ENCODE measurements around the gene TENT5A. TPM values are rescaled to one million over a fixed set of nuclear protein-coding genes. Genes with fewer than 3 reads are reported as not detected.

The TENT5A gene
- total RNA-seq, 2 experiments from 2014 or later, result 2.8 to 3.1 TPM

DNA sequence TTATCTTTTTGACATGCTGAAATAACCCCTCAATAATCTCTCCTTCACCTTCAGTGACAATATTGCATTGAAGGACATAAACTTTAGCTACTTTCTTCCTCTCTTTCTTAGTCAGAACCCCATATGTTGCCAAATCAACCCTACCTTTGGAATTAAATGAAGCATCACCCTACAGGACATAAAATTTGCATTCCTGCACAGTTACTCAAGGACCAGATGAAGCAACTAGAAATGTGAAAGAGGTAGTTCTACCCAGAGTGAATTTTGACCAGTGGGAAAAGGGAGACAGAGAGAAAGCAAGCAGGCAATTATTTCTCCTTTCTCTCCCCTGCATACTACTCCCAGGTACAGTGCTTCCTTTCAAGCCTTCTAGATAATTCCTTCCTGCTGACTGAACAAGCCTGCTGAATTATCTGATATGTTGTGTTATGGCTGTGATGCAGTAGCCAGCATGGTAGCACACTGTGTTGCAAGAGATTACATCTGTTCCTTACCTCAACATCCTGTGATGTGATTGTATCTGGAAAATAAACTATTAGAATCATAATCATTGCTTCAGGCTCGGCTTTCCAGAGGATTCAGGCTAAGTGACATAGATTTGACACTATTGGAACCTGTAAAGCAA lies 16.6 kb downstream of the TENT5A start:
- DNase-seq, result no peak
- Mint-ChIP-seq H3K9me3 (no peaks in the 10 kb centered on the region), H3K27me3 (peaks cover 2% of the 10 kb centered on the region)

DNA sequence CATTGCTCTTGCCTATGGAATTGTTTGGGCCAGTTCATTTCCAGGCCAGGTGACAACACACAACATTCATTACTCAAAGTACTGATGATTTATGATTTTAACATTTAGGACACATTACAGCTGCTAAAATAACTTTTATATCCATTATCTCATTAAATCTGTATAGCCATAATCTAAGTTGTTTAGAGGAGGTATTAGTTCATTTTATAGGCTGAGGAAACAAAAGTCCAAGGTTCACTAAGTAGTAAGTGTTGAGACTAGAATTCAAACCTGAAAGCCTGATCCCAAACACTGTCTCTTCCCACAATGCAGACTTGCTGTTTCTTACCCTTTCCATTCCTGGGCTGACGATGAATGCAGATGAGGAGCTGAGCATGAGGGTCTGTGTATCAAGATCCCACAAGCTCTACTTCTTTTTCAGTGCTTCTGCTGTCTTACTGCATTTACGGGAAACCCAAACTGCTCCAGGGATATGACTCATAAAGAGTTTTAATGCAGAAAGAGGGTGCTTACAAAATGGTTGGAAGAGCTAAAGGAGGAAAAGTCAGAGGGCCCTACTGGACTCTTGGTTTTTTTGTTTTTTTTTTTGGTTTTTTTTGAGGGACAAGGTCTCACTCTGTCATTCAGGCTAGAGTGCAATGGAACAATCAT lies 17.9 kb downstream of the TENT5A start:
- POLR2A ChIA-PET, result no interaction called here
- ATAC-seq (ENCODE audit: low read depth) (no peak), DNase-seq (no peak)
- H3K27me3 Mint-ChIP-seq, result peaks cover 4% of the 10 kb centered on the region
- H3K4me3 Mint-ChIP-seq, result no peak overlapping the region
- H3K4me1 Mint-ChIP-seq, result no peaks in the 10 kb centered on the region
- H3K36me3 Mint-ChIP-seq, result no peaks in the 10 kb centered on the region
- H3K9me3 Mint-ChIP-seq, result no peaks in the 10 kb centered on the region
- no peak overlapping the region for H3K27ac Mint-ChIP-seq

More for the DNA sequence above, 16.6 kb downstream of the TENT5A start:
- Mint-ChIP-seq H3K36me3 (no peaks in the 10 kb centered on the region), H3K4me1 (no peaks in the 10 kb centered on the region), H3K27ac (no peak overlapping the region), H3K4me3 (no peak overlapping the region)
- POLR2A ChIA-PET, result no interaction called here
- no peak for ATAC-seq (ENCODE audit: low read depth)

DNA sequence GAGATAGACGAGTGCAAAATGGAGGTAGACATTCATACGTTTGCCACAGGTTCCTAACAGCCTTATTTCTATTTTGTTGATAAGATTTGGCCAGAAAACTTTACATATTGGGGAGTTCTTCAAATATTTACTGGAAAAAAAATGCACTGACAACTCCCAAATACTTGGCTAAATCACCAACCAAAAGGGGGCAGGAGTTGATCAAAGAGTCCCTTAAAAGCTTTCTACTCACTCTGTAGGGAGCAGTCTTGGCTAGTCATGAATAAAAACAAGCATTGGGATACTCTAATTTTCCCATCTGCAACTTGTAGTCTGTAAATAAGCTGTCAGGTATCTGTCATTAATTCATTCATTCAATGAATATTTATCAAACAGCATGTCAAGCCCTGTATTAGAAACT lies 18.4 kb downstream of the TENT5A start:
- Mint-ChIP-seq H3K4me1 (no peaks in the 10 kb centered on the region), H3K9me3 (no peaks in the 10 kb centered on the region), H3K27me3 (peaks cover 4% of the 10 kb centered on the region), H3K27ac (no peak overlapping the region), H3K4me3 (no peak overlapping the region), H3K36me3 (no peaks in the 10 kb centered on the region)
- POLR2A ChIA-PET, result no interaction called here
- DNase-seq (no peak), ATAC-seq (ENCODE audit: low read depth) (no peak)

DNA sequence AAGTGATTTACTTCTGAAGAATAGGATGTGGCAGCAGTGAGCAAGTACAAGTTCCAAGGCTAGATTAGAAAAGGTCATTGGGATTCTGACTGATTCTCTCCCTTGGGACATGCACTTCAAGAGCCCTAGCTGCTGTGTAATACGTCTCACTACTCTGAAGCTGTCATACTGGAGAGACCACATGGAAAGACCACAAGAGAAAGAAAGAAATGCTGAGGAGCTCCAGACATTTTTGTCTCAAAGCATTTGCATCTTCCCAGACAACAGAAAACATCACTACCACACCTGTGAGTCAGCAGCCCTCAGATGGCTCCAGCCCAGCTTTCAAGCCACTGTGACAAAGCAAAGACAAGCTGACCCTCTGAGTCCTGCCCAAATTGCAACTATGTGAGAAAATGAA lies 20.7 kb downstream of the TENT5A start:
- Mint-ChIP-seq H3K4me3 (no peak overlapping the region), H3K27me3 (peaks cover 4% of the 10 kb centered on the region), H3K27ac (no peak overlapping the region), H3K4me1 (no peaks in the 10 kb centered on the region), H3K9me3 (no peaks in the 10 kb centered on the region), H3K36me3 (no peaks in the 10 kb centered on the region)
- ATAC-seq (ENCODE audit: low read depth) (no peak), DNase-seq (no peak)
- POLR2A ChIA-PET, result no interaction called here

DNA sequence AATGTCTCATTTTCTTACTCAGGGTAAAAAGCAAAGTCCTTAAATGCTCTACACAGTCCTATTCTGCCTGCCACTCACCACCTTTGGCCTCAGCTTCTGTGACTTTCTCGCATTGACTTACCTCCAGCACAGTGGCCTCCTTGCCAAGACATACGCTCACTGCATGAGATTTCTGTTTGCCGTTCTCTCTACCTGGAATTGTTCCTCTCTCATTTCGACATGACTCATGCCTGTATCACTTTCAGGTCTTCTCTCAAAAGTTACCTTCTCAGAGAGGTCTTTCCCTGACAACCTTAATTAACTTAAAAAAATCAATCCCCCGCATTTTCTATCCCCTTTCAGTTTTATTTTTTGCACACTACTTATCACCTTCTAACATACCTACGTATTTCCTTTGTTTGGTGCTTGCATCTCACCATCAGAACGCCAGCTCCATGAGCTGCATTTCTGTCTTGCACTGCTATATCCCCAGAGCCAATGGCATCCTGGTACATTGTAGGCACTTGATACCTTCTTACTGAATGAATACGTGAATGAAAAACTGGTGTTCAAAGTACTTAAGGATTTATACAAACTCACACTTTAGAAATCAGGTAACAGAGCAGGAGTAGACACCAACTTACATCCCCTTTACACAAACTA lies 24.5 kb downstream of the TENT5A start:
- H3K4me3 Mint-ChIP-seq, result no peak overlapping the region
- H3K27me3 Mint-ChIP-seq, result peaks cover 4% of the 10 kb centered on the region
- no peak overlapping the region for H3K27ac Mint-ChIP-seq

DNA sequence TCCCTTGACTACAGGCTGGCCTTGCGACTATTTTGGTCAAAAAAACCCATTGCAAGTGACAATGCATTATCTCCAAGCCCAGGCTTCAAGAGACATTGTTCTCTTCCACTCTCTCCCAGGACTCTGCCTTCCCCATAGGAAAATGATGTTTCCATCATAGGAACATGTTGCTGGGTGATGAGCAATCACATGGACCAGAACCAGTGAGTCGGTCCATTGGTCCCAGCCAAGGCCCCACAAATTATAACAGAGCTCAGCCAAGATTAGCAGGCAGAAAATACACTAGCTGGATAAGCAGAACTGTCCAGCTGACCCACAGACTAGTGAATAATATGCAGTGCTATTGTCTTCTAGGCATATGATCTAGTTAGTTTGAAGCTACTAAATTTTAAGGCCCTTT lies 27.4 kb downstream of the TENT5A start:
- Mint-ChIP-seq H3K27me3 (no peaks in the 10 kb centered on the region), H3K4me3 (no peak overlapping the region), H3K27ac (no peak overlapping the region), H3K9me3 (no peaks in the 10 kb centered on the region), H3K36me3 (no peaks in the 10 kb centered on the region), H3K4me1 (peaks cover 1% of the 10 kb centered on the region)
- ATAC-seq (ENCODE audit: low read depth) (no peak), DNase-seq (no peak)
- POLR2A ChIA-PET, result no interaction called here

More for the DNA sequence above, 24.5 kb downstream of the TENT5A start:
- H3K4me1 Mint-ChIP-seq, result no peaks in the 10 kb centered on the region
- no peaks in the 10 kb centered on the region for H3K9me3 Mint-ChIP-seq
- POLR2A ChIA-PET, result no interaction called here
- ATAC-seq (ENCODE audit: low read depth), result no peak
- no peak for DNase-seq
- H3K36me3 Mint-ChIP-seq, result no peaks in the 10 kb centered on the region

DNA sequence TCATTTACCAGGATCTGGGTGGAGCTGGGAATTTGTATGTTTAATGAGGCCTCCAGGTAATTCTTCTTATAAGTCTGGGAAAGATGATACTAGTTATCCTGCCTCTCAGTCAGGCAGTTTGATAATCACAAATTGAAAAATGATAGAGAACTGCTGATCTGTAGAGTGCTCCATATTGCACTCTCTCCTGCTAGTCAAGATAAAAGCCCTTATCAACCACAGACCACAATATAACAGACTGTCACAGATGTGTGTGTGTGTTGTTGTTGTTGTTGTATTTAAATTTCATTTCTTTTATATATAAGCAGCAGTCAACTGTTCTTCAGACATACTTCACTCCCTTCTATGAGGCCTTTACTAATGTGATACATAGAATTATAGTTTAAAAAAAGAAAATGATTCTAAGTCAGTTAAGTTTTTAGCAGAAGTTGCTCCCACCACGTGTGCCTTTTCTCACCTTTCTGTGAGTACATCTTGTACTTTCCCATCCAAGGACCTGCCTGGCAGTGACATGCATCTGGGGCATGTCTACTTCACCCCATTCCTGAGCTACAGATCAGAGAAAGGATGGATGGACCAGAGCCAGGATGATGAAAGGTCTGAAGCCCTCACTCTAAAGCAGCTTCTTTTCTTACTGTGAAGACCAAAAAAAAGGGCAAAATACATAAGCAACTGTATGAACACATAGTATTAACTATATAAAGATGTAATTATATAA lies 29.8 kb downstream of the TENT5A start:
- ATAC-seq (ENCODE audit: low read depth) (no peak), DNase-seq (no peak)
- Mint-ChIP-seq H3K4me1 (peaks cover 2% of the 10 kb centered on the region), H3K9me3 (no peaks in the 10 kb centered on the region), H3K27ac (no peak overlapping the region), H3K27me3 (no peaks in the 10 kb centered on the region), H3K4me3 (no peak overlapping the region), H3K36me3 (no peaks in the 10 kb centered on the region)
- POLR2A ChIA-PET, result no interaction called here

DNA sequence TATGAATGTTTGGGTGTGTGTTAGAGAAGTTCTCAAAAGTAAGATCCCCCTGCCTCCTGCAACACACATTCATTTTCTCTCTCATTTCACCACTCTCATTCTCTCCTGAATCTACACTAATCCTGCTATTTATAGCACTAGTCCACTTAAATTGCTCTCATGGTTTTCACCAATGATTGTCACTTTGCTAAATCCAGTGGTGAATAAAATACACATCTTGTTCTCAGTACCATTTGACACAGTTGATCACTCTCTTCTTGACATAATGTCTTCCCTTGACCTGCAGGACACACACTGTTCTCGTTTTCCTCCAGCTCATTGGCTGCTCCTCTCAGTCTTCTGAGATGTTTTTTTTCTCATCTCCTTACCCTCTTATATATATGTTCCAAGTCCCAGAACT lies 32.1 kb downstream of the TENT5A start:
- POLR2A ChIA-PET, result no interaction called here
- Mint-ChIP-seq H3K4me1 (peaks cover 2% of the 10 kb centered on the region), H3K9me3 (no peaks in the 10 kb centered on the region)

DNA sequence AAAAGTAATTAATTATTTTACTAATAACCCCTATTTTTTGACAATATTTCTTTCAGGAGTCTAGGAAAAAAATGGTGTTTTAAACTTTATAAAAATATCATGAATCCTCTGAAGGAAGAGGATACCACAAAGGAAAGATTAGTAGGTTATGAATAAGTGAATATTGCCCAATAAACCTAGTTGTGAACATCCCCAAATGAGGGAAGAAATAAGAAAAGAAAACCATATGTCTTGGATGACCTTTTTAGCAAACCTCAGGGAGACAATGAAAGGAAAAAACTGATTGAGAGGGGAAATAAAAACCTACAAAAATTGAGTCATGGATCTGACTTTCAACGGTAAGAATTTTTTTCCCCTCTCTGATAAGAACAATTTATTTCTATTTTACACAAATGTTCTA lies 34.4 kb downstream of the TENT5A start:
- no peaks in the 10 kb centered on the region for H3K9me3 Mint-ChIP-seq
- H3K27ac Mint-ChIP-seq, result no peak overlapping the region
- peaks cover 2% of the 10 kb centered on the region for H3K4me1 Mint-ChIP-seq
- no peak overlapping the region for H3K4me3 Mint-ChIP-seq
- H3K27me3 Mint-ChIP-seq, result no peaks in the 10 kb centered on the region
- DNase-seq, result no peak
- POLR2A ChIA-PET, result no interaction called here
- no peaks in the 10 kb centered on the region for H3K36me3 Mint-ChIP-seq
- no peak for ATAC-seq (ENCODE audit: low read depth)

More for the DNA sequence above, 32.1 kb downstream of the TENT5A start:
- no peaks in the 10 kb centered on the region for H3K36me3 Mint-ChIP-seq
- DNase-seq (no peak), ATAC-seq (ENCODE audit: low read depth) (no peak)
- no peak overlapping the region for H3K4me3 Mint-ChIP-seq
- H3K27me3 Mint-ChIP-seq, result no peaks in the 10 kb centered on the region
- H3K27ac Mint-ChIP-seq, result no peak overlapping the region

DNA sequence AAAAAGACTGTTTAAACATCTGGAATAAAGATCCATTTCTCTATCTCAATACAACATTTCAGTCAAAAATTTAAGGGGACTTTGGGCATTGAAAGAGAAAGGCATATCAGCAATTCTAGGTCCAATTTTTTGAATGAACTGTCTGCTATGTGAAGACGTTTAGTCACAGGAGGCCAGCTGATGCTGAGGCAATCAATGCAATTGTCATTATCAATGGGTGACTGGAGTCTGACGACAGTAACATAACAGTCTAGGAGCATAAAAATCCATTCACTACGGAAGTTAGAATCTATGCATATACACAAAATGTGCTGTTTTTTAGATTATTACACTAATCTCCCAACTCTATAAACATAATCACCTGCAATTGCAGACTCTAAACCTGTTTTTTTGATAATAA lies 37.8 kb downstream of the TENT5A start:
- POLR2A ChIA-PET, result no interaction called here
- ATAC-seq (ENCODE audit: low read depth), result no peak
- no peak overlapping the region for H3K4me3 Mint-ChIP-seq

DNA sequence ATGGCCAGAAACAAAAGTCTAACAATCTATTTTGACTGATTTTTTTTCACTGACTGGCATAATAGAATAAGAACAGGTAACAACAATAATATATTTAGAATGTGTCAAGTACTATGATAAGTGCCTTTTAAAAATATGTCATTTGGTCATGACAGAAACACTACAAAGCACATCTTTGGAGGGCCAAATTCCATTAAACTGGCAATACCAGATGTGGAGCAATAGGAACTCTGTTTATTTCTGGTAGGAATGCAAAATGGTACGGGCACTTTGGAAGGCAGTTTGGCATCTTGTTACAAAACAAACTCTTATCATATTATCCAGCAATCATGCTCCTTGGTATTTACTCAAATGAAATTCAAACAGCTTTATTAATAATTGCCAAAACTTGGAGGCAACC lies 39.3 kb downstream of the TENT5A start:
- Mint-ChIP-seq H3K27me3 (no peaks in the 10 kb centered on the region), H3K36me3 (no peaks in the 10 kb centered on the region)
- POLR2A ChIA-PET, result no interaction called here

More for the DNA sequence above, 37.8 kb downstream of the TENT5A start:
- Mint-ChIP-seq H3K4me1 (no peaks in the 10 kb centered on the region), H3K27ac (no peak overlapping the region), H3K27me3 (no peaks in the 10 kb centered on the region), H3K9me3 (peaks cover 2% of the 10 kb centered on the region), H3K36me3 (no peaks in the 10 kb centered on the region)
- DNase-seq, result no peak

DNA sequence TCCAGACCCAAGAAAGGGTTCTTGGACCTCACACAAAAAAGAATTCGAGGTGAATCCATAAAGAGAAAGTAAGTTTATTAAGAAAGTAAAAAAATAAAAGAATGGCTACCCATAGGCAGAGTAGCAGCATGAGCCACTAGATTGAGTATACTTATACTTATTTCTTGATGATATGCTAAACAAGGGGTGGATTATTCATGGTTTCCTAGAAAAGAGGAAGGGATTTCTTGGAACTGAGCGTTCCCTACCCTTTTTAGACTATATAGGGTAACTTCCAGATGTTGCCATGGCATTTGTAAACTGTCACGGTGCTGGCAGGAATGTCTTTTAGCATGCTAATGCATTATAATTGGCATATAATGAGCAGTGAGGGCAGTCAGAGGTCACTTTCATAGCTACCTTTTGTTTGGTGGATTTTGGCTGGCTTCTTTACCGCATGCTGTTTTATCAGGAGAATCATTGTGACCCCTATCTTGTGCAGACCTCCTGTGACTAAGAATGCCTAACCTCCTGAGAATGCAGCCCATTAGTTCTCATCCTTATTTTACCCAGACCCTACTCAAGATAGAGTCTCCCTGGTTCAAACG lies 44.3 kb downstream of the TENT5A start:
- peaks cover 2% of the 10 kb centered on the region for H3K9me3 Mint-ChIP-seq
- no peaks in the 10 kb centered on the region for H3K36me3 Mint-ChIP-seq
- POLR2A ChIA-PET, result no interaction called here
- DNase-seq, result no peak
- H3K27me3 Mint-ChIP-seq, result peaks cover 2% of the 10 kb centered on the region
- H3K4me3 Mint-ChIP-seq, result no peak overlapping the region
- no peaks in the 10 kb centered on the region for H3K4me1 Mint-ChIP-seq
- H3K27ac Mint-ChIP-seq, result no peak overlapping the region
- ATAC-seq (ENCODE audit: low read depth), result no peak

More for the DNA sequence above, 39.3 kb downstream of the TENT5A start:
- peaks cover 2% of the 10 kb centered on the region for H3K9me3 Mint-ChIP-seq
- no peak overlapping the region for H3K4me3 Mint-ChIP-seq
- H3K27ac Mint-ChIP-seq, result no peak overlapping the region
- H3K4me1 Mint-ChIP-seq, result no peaks in the 10 kb centered on the region
- no peak for DNase-seq
- no peak for ATAC-seq (ENCODE audit: low read depth)

DNA sequence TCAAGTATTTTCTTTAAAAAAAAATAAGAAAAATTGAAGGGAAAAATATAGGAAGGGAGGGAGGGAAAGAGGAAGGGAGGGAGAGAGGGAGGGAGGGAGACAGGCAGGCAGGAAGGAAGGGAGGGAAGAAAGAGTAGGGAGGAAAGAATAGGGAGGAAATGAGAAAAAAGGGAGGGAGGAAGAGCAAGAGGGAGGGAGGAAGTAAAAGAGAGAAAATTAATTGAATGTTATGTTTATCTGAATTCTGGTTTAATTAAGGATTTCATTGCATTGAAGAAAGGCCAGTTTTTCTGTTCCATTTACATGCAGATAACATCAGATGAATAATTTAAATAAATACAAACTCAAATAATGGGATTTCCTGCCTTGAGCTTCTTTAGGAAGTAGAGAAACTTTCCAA lies 47.8 kb downstream of the TENT5A start:
- H3K27ac Mint-ChIP-seq, result no peak overlapping the region
- no peaks in the 10 kb centered on the region for H3K36me3 Mint-ChIP-seq
- no peak overlapping the region for H3K4me3 Mint-ChIP-seq
- H3K4me1 Mint-ChIP-seq, result no peaks in the 10 kb centered on the region
- no peaks in the 10 kb centered on the region for H3K9me3 Mint-ChIP-seq
- POLR2A ChIA-PET, result no interaction called here
- peaks cover 2% of the 10 kb centered on the region for H3K27me3 Mint-ChIP-seq
- ATAC-seq (ENCODE audit: low read depth) (no peak), DNase-seq (no peak)

Data from activated naive CD8-positive, alpha-beta T cell treated with anti-CD3 and anti-CD28 coated beads, Interleukin-2, amount 10 ng/mL, durations not matched to agents 7 days and 5 days (primary cell).